HG03060 (cell line): ENCODE data around the gene GPR137B.

Source experiments
- ATAC-seq: cut with Tn5 transposase; IDR thresholded peaks from one replicate; pipeline ENCODE4 v1.9.1; 2021; ENCODE audit warnings: low read depth, moderate number of reproducible peaks; ENCODE audit not compliant: unreplicated experiment

The GPR137B gene

GRCh38 chr1:236235116-236235515 is 92.8 kb downstream of the GPR137B start:
- ATAC-seq: no peak

GRCh38 chr1:236239092-236239585 is 96.8 kb downstream of the GPR137B start:
- ATAC-seq: no peak

GRCh38 chr1:236240675-236241074 is 98.3 kb downstream of the GPR137B start:
- no peak for ATAC-seq

- no peak for ATAC-seq
These were observed 100.2 kb downstream of the GPR137B start for GRCh38 chr1:236242568-236242967.

DNA sequence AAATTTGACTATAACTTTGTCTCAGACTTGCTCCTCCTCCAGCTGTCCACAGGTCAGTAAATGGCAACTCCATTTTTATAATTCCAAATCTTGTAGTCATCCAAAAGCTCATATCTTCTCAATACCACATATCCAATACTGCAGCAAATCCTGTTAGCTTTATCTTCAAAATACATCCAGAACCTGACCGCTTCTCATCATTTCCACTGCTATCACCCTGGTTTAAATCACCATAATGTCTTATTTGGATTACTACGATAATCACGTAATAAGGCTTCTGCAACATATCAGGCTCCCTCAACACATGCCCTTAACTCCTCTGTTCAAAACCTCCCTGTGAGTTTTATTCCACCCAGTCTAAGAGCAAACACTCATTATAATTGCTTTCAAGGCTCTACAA is 104.9 kb downstream of the GPR137B start:
- no peak for ATAC-seq

DNA sequence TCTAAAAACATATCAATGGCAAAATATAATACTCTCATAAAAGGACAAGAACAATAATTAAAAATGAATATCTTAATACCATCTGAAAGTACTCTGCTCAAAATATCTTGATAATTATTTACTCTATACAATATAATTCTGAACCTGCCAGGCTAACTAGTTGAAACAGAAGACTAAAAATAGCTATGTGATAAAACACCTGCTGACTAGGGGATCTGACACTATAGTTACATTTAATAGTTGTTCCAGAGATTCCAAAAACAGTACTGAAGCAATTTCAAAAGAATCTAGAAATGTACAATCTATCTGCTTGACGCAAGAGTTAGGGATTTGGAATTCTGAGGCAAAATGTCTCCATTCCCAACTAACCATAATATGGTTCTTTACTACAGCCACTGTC is 109.2 kb downstream of the GPR137B start:
- no peak for ATAC-seq

DNA sequence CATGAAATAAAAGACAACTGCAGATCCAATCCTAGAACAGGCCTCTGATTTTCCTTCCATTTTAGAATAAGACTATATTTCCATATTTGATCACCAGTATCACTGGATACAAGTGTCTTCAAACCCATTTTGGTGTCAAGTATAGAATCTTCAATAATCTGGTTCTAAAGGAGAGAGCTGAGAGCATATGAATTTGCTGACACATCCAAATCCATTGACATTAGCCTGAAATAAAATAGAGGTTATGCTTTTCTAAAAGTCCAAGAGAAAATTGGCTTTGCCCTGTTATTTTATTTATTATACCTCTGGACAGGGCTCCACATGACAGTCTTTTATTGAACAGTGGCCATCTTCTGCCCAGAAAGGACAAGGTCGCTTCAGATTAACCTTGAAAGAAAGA is 110.8 kb downstream of the GPR137B start:
- no peak for ATAC-seq

- ATAC-seq: no peak
These were observed 111.7 kb downstream of the GPR137B start for GRCh38 chr1:236253918-236254637.

DNA sequence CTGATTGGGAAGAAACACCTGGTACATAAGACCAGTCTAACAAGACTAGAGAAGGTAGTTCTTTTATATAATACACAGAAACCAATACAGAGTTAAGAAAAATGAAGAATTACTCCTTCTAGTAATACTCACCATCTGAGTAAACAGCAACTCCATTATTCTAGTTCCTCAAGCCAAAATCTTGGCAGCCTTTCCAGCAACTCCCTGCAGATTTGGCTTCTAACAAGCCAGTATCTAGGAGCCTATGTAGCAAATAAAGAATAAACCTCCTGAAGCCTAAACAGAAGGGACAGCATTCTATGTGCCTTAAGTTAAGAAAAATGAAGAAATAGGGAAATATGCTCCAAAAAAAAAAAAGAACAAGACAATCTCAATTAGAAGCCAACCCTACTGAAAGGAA is 114.9 kb downstream of the GPR137B start:
- no peak for ATAC-seq

DNA sequence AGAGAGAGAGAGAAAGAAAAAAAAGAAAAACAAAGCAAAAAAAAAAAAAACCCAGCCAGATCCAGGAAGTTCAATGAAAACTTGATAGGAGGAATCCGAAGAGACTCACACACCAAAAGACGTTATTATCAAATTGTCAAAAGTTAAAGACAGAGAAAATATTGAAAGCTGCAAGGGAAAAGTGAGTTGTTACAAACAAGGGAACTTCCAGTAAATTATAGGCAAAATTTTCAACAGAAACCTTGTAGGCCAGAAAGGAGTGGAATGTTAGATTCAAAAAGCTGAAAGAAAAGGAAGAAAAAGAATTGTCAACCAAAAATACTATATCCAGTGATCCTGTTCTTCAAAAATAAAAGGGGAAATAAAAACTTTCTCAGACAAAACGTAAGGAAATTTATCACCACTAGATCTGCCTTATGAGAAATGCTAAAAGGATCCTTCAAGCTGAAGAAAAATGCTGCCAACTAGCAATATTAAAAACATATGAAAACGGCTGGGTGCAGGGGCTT is 115.8 kb downstream of the GPR137B start:
- no peak for ATAC-seq
